Amniotic stem cell (primary cell): ENCODE results near the gene MYLK2.
A peak's percentile ranks its signal among the peaks of the same experiment; 100 is the strongest.
"Not testable (repeated sequence)": the region's sequence is repeated elsewhere in the genome, so short reads cannot be mapped to it uniquely, and the experiment has no call there.

Experiments
- DNase-seq: peaks from one replicate; lab custom pipeline; 2025; lab: John Stamatoyannopoulos, UW

Gene MYLK2

DNA sequence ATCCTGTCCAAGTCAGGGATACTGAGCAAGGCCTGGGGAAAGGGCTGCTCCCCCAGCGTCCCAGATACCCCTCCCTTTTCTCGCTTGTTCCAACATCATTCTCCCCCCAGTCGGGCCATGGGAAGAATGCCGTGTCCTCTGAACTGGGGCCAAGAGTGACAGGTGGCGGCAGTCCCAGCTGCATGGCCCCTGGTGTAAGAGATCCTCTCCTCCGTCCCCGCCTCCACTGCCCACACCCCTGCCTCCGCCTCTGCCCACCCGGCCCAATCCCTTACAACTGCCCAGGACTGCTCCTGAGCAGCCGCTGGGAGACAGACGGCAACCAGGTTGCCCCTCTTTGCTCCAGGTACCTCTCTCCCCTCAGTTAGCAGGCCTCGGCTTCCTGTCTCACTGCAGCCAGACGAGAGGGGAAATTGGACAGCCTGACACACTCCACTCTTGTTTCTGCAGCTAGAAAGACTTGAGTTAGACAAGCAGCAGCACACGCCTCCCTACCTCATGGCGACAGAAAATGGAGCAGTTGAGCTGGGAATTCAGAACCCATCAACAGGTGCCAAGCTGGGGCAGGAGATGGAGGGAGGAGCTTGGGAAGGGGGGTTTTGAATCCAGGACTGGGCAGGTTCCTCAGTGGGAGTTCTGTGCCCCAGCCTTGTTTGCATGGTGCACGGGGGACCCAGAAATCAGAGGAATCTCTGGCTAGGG lies at the start of gene MYLK2:
MYLK2 (plus strand) TSS at position 274 of the 702 bp plus-strand sequence; CDS start at position 499, 225 bp downstream.
- DNase-seq: no peak

DNA sequence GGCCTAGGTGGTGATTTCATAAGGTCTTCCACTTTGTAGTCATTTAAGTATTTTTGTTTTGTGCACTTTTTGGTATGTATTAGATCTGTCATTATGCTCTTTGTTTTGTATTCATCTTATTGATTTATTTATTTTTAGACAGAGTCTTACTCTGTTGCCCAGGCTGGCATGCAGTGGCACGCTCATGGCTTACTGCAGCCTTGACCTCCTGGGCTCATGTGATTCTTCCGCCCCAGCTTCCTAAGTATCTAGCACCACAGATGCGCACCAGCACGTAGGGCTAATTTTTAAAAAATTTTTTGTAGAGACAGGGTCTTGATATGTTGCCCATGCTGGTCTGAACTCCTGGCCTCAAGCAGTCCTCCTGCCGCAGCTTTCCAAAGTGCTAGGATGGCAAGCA lies 49.5 kb upstream of the MYLK2 start:
- DNase-seq: no peak

- no peak for DNase-seq
Measured at GRCh38 chr20:31770243-31770642, 48.9 kb upstream of the MYLK2 start.

DNA sequence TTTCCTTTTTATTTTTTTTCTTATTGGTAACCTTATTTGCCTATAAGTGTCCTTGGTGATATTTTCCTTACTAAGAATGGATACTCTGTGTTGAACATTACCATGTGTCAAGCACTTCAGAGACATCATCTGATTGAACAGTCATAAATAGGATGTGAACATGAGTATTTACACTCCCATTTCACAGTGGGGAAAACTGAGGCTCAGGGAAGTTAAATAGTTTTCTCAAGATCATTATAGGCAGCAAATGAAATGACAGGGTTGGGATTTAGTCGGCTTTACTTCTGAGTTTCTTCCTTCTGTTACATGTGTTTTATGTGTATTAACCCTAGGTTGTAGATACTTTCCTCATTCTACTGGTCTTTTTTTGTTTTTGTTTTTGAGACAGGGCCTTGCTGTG lies 44.7 kb upstream of the MYLK2 start:
- DNase-seq: no peak

DNA sequence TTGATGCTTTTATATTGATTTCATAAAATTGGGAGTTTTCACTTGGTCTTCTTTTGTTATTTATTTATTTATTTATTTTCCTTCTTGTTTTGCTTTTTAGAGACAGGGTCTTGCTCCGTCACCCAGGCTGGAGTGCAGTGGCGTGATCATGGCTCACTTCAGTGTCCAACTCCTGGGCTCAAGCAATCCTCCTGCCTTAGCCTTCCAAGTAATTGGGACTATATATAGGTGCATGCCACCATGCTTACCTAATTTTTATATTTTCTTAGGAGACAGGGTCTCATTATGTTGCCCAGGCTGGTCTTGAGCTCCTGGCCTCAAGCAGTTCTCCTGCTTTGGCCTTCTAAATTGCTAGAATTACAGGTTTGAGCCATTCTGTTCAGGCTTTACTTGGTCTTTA lies 38.3 kb upstream of the MYLK2 start:
- no peak for DNase-seq

DNA sequence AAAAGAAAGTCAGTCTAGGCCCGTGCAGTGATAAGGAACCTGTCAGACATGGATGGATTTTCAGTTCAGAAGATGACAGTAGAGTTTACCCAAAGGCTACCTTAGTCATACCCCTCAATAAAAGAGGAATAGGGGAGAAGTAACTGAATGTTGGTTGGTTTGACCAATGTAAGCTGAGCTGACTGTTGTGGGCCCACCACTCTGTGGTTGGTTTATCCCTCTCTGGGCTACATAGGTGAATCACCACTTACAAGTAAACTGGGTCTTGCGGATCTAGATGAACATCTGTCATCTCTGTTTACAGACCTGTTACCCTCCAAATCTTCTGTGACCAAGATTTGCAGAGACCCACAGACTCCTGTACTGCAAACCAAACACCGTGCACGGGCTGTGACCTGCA lies 37.2 kb upstream of the MYLK2 start:
- DNase-seq: no peak

DNA sequence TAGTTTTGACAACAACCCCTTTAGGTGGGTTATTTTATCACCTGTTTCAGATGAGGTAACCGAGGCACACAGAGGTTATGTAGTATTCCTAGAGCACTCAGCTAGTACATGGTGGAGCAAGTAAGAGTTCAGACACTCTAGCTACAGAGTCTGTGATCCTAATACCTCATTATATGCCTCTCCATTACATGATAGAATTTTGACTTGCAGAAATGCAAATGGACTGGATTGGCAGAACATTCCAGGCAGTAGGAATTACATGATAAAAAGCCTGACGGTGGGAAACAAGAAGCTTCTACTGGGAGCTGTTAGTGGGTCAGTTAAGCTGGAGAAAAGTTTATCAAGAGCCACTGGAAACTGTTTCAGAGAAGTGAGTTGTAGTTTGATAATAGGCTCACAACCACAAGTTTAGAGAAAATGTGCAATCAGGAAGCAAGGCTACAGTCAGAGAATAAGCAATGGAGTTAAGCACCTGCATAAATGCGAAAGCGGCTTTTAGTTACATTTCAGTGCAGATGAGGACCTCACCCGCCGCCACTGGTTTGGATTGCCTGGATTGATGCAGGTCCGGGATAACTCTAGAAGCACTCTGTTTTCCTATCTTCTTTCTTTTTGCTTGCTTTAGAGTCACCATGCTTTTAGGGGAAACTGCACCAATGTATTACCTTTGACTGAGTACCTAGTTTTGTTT lies 34.7 kb upstream of the MYLK2 start:
- DNase-seq: no peak

GRCh38 chr20:31785089-31785488 lies 34.1 kb upstream of the MYLK2 start:
- DNase-seq: no peak

- DNase-seq: peak; percentile 28
Measured at GRCh38 chr20:31788578-31788977, 30.6 kb upstream of the MYLK2 start.

DNA sequence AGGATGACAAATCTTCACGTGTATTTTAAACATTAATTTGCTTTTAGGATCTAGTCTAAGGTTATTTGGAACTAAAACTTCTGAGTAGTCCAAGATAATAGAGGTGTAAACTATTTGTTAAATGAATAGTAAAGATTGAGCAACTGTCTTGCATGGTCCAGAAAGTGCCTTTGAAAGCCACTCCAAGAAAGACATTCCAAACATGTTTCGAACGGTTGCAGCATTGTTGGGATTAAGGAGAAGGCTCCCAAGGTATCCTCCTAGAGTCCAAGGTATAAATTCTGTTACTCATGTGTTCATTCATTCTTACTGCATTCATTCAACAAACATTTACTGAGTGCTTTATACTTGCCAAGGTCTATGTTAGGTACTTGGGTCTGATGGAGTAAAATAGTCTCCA lies 28.8 kb upstream of the MYLK2 start:
- no peak for DNase-seq

DNA sequence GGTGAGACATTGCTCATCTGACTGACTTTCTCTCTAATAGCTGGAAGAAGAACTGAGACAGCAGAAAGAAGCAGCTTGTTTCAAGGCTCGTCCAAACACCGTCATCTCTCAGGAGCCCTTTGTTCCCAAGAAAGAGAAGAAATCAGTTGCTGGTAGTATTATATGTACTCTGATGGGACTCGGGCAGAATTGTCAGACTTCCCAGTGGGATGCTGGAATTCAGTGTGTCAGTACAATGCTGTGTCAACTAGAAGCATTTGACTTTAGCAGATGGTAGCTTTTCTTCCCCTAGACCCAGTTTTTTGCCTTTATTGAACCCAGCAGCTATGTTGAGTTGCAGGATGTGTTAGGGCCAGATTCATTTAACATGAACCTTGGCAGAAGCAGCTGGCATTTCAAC lies 21.8 kb upstream of the MYLK2 start:
- no peak for DNase-seq

GRCh38 chr20:31801508-31801907 lies 17.6 kb upstream of the MYLK2 start:
- DNase-seq: no peak

GRCh38 chr20:31803552-31804291 lies 15.4 kb upstream of the MYLK2 start:
- DNase-seq: no peak

DNA sequence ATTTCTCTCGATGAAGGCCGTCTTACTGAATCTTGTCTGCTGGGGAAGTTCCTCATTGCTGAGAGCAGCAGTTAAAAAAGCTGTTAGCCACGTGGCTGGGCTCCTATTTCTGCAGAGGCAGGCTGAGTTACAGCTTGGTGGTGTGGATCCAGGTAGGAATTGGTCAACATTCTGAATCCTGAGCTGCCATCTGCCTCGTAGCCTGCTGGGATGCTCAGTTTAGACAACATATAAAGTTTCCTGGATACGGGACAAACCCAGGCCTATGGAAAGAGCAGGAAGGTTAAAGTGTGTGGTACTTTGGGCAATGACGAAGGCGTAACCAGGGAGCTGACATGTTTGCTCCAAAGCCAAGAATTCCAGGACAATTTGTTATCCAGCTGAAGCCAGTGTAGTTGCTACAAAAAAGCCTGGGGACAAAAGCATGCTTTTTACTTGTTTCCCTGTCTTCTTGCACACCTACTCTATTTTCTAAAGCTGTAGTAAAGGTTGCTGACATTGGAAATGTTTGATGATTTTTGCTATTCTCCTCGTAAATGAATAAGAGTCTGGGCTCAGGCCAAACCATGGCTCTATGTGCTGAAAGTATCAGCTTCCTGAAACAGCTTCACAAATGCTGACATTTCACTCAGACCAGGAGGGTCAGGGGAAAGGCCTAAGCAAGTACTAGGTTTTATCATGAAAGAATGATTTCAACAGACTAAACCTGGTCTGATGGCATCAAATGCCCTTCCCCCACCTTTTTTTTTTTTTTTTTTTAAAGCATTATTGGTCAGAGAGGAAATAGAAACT lies 12.4 kb upstream of the MYLK2 start:
- no peak for DNase-seq

GRCh38 chr20:31808481-31808880 lies 10.7 kb upstream of the MYLK2 start:
- no peak for DNase-seq

DNA sequence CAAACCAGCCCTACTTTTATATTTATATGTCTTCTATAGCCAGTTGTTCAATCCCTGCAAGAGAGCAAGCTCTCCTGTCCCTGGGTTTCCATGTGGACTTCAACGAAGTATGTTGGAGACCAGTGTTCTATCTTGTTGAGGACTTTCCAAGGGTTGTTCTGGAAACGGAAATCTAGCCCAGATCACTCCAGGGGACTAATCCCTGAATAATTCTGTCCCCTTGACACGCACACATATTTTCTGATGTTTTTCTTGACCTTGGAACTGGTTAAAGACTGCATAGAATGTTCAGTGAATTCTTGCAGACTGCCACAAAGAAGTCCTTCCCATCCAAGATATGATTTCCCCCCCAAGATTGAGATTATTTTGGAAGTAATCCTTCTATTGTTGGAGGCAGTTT lies 9.5 kb upstream of the MYLK2 start:
- DNase-seq: no peak

GRCh38 chr20:31811198-31811597 lies 8.0 kb upstream of the MYLK2 start:
- no peak for DNase-seq

DNA sequence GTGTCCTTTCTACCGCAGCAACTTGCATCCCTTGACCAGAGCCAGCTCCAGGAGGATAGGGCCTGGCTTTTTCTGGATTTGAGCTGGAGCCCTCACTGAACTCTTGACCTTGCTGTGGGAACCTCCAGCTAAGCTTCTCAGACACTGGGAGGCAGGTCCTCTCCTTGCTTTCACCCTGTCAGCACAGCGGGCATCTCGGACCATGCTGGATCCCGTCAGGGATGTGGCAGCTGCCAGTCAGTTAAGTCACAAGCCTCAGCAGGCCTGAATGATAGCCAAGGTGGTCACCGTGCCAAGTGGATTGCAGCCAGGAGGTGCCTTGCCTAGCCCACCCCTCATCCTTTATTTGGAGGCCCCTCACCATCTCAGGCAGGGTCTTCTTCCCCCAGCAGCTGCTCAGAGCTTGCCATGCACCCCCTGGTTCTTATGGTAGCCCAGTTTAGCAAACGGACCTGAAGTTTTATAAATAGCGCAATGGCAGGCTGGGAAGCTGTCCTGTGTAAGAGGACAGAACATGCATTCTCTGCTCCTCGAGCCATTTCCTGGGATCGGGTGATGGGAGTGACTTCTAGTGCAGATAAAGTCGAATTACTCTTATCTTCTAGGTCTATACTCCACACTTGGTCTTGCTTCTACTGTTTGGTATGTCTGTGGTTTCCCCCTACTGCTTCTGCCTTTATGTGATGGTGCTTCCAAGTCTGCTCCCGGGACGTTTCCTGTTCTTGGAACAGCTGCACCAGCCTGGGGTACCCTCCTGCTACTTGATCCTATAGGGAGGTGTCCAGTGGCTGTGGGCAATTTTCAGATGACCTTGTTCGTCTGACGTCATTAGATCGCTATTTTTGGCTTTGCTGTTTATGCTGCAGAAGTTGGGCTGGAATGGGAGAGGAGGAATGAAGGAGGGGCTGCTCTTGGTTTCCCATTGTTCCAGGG lies 7.1 kb upstream of the MYLK2 start:
- DNase-seq: peak; percentile 27

DNA sequence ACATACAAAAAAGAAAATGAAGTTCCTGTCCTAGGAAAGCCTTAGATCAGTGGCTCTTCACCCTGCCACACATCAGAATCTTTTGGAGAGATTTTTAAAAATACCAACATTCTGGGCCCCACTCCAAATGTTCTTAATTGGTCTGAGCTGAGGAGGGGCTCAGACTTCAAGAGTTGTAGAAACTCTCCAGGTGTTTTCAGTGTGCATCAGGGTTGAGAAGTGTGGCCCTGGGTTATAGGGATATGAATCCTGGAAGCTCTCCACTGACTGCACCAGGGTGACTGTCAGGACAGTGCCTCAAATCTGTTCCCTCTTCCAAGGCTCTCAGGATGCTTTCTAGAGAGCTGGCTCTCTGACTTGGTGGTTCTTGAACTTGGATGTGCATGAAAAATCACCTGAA lies 5.5 kb upstream of the MYLK2 start:
- no peak for DNase-seq

DNA sequence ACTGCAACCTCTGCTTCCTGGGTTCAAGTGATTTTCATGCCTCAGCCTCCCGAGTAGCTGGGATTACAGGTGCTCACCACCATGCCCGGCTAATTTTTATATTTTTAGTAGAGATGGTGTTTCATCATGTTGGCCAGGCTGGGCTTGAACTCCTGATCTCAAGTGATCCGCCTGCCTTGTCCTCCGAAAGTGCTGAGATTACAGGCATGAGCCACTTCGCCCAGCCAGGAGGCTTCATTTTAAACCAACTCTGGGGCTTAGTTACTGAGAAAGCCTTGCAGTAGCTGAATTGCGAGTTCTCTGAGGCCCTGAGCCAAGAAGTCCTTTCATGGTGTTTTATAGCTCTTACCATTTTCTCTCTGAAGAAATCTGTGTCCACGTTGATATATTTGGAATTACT lies 5.0 kb upstream of the MYLK2 start:
- not testable (repeated sequence) for DNase-seq
